Endothelial cell of umbilical vein (primary cell): ENCODE results near the gene ZEB1. TPM values are rescaled to one million over a fixed set of nuclear protein-coding genes. Genes with fewer than 3 reads are reported as not detected.

ENCODE experiments used
- BruUV-seq: library from RNA; stranded (reverse); fragments of 400-500 nt; replicated peaks from 2 replicates; lab custom pipeline; 2021; lab: Mats Ljungman, UMichigan
- CTCF ChIA-PET: fragments of 300-600, 350-600 bp; sonication (Branson Sonifier 250); formaldehyde crosslinking; loops from one replicate; lab custom pipeline; 2021; ENCODE audit warnings: antibody characterized with exemption, inconsistent platforms; lab: Charles Lee
- POLR2A ChIA-PET: fragments of 300-600, 350-600 bp; sonication (Branson Sonifier 250); formaldehyde crosslinking; loops from one replicate; lab custom pipeline; 2021; ENCODE audit warnings: antibody characterized with exemption, inconsistent platforms; lab: Charles Lee
- DNase-seq: peaks from one replicate; pipeline ENCODE4 v3.0.0-alpha.2; 2011; ENCODE audit warnings: low read depth, low spot score
- FAIRE-seq: peaks from 2 replicates; lab custom pipeline; 2011; peaks lifted over from hg19 to GRCh38; lab: Jason Lieb, UNC
- H2AFZ ChIP-seq: 2 replicates; pipeline ENCODE4 v1.6.0; 2012; ENCODE audit warnings: low read depth, low read length, control low read depth, inconsistent platforms
- H3K27ac ChIP-seq: 2 replicates; pipeline ENCODE4 v1.5.1; 2011; ENCODE audit warnings: low read depth, mild to moderate bottlenecking, control low read depth, low read length, moderate library complexity; ENCODE audit not compliant: insufficient read depth
- H3K27me3 ChIP-seq, 2 experiments: 2 replicates each; pipeline versions ENCODE4 v1.6.0 to v1.6.1; 2011; ENCODE audit warnings: low read length in 2 of 2, mixed read lengths in 1 of 2; ENCODE audit not compliant: control insufficient read depth in 2 of 2, insufficient read depth in 2 of 2
- H3K36me3 ChIP-seq, 2 experiments: 2 replicates in 1 of 2; 3 replicates in 1 of 2; pipeline ENCODE4 v1.5.1; 2011; ENCODE audit warnings: low read length in 2 of 2, mild to moderate bottlenecking in 1 of 2, moderate library complexity in 1 of 2; ENCODE audit not compliant: control insufficient read depth in 2 of 2, insufficient read depth in 2 of 2; ENCODE audit errors: extremely low read depth in 1 of 2
- H3K4me1 ChIP-seq: 3 replicates; pipeline ENCODE4 v1.5.1; 2011; ENCODE audit warnings: mild to moderate bottlenecking, low read length; ENCODE audit not compliant: control insufficient read depth, insufficient read depth; ENCODE audit errors: extremely low read depth
- H3K4me2 ChIP-seq: 2 replicates; pipeline ENCODE4 v1.6.1; 2011; ENCODE audit warnings: low read length, control low read depth, mixed read lengths; ENCODE audit not compliant: insufficient read depth
- H3K4me3 ChIP-seq, 3 experiments: fragments of 200-600 bp in 1 of 3; sonication (generic), shearing (Covaris generic) in 1 of 3; replicated peaks in 1 of 3; 2 replicates each; pipeline ENCODE4 v1.5.1; 2011 to 2016; ENCODE audit warnings: control low read depth in 3 of 3, low read length in 3 of 3, mild to moderate bottlenecking in 2 of 3, inconsistent platforms in 1 of 3, low read depth in 1 of 3, moderate library complexity in 1 of 3; ENCODE audit not compliant: insufficient read depth in 1 of 3
- H3K79me2 ChIP-seq: 2 replicates; pipeline ENCODE4 v1.6.0; 2012; ENCODE audit warnings: low read length, inconsistent platforms; ENCODE audit not compliant: control insufficient read depth, insufficient read depth
- H3K9ac ChIP-seq: replicated peaks from 2 replicates; pipeline ENCODE3; 2011; ENCODE audit warnings: low read length, control low read depth; ENCODE audit not compliant: insufficient read depth; ENCODE audit errors: extremely low read depth
- H3K9me1 ChIP-seq: replicated peaks from 3 replicates; pipeline ENCODE4 v1.6.0; 2011; ENCODE audit warnings: mild to moderate bottlenecking, low read length; ENCODE audit not compliant: control insufficient read depth, insufficient read depth; ENCODE audit errors: extremely low read depth
- H3K9me3 ChIP-seq: replicated peaks from 2 replicates; pipeline ENCODE4 v1.5.1; 2012; ENCODE audit warnings: low read length, inconsistent platforms; ENCODE audit not compliant: control insufficient read depth, insufficient read depth
- H4K20me1 ChIP-seq: replicated peaks from 2 replicates; pipeline ENCODE3; 2011; ENCODE audit warnings: mild to moderate bottlenecking, low read length; ENCODE audit not compliant: control insufficient read depth, insufficient read depth; ENCODE audit errors: extremely low read depth
- EZH2 ChIP-seq: IDR thresholded peaks from 2 replicates; pipeline ENCODE4 v1.6.1; 2012; ENCODE audit warnings: borderline replicate concordance, low read depth, mild to moderate bottlenecking, moderate library complexity, low read length, inconsistent platforms; ENCODE audit not compliant: severe bottlenecking
- FOS ChIP-seq: IDR thresholded peaks from 2 replicates; pipeline ENCODE4 v1.6.1; 2011; ENCODE audit warnings: mild to moderate bottlenecking, low read length, moderate library complexity, borderline replicate concordance; ENCODE audit not compliant: insufficient read depth
- GATA2 ChIP-seq: IDR thresholded peaks from 2 replicates; pipeline ENCODE4 v1.7.0; 2011; ENCODE audit warnings: low read depth, mild to moderate bottlenecking, moderate library complexity, mixed read lengths, low read length; ENCODE audit not compliant: insufficient read length, insufficient read depth
- JUN ChIP-seq: IDR thresholded peaks from 2 replicates; pipeline ENCODE4 v1.6.1; 2011; ENCODE audit warnings: borderline replicate concordance, low read depth; ENCODE audit not compliant: insufficient read length, insufficient read depth
- MYC ChIP-seq: IDR thresholded peaks from one replicate; pipeline ENCODE4 v1.6.1; 2011; ENCODE audit warnings: mild to moderate bottlenecking, low read depth, low read length
- POLR2A ChIP-seq: IDR thresholded peaks from 2 replicates; pipeline ENCODE4 v1.6.1; 2012; ENCODE audit warnings: low read depth, mild to moderate bottlenecking, control low read depth, low read length
- POLR2AphosphoS5 ChIP-seq: IDR thresholded peaks from 2 replicates; pipeline ENCODE4 v1.6.1; 2012; ENCODE audit warnings: low read depth, mild to moderate bottlenecking, control low read depth, low read length, moderate library complexity; ENCODE audit not compliant: insufficient read depth
- dilution Hi-C: fragments of 300-500 bp; cut with MboI; formaldehyde crosslinking; loops from one replicate; pipeline ENCODE4 v1.15.0; 2019; ENCODE audit warnings: low sequenced_read_pairs; ENCODE audit not compliant: extremely low pct_ligation_motif_present
- intact Hi-C: fragments of 100-400 bp; cut with micrococcal nuclease; formaldehyde crosslinking; loops from one replicate; pipeline ENCODE4 v1.10.0; 2022
- polyA plus RNA-seq, 4 experiments: library from polyadenylated mRNA; depleted of rRNA in 3 of 4; stranded (reverse) in 3 of 4; unstranded in 1 of 4; fragments of >200 nt; gene quantifications; 2 replicates each; pipeline versions ENCODE4 v1.2.1 to v1.2.3, GENCODE V29; 2011 to 2012; ENCODE audit warnings: missing spikeins in 1 of 4
- total RNA-seq: library from RNA; stranded (reverse); gene quantifications from 2 replicates; pipeline ENCODE4 v1.2.3, GENCODE V29; 2021
- TF ChIP-seq, protein P1 (sequence below): IDR thresholded peaks from 2 replicates; pipeline ENCODE4 v1.6.1; 2011; ENCODE audit not compliant: insufficient read depth, insufficient read length

Gene ZEB1
- total and polyA plus RNA-seq, 2 donors (not counting 3 experiments of a cell fraction or from before 2014, with no cell fraction given), result 19.8 to 130 TPM

GRCh38 chr10:31458974-31459373, 140.0 kb downstream of the ZEB1 start:
- dilution Hi-C loops (no loop called here), intact Hi-C loops (no loop called here)
- TF ChIP-seq POLR2AphosphoS5 (no peak), JUN (no peak), EZH2 (no peak), GATA2 (no peak), MYC (no peak), FOS (no peak), POLR2A (no peak)
- TF ChIP-seq, protein P1, sequence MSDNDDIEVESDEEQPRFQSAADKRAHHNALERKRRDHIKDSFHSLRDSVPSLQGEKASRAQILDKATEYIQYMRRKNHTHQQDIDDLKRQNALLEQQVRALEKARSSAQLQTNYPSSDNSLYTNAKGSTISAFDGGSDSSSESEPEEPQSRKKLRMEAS, result no peak
- Histone ChIP-seq H3K79me2 (peaks cover 73% of the 10 kb centered on the region), H3K27me3 (no peaks in the 10 kb centered on the region), H4K20me1 (peaks cover 11% of the 10 kb centered on the region), H2AFZ (no peak overlapping the region), H3K9me3 (no peaks in the 10 kb centered on the region), H3K4me1 (no peaks in the 10 kb centered on the region), H3K4me2 (no peak overlapping the region), H3K9me1 (no peaks in the 10 kb centered on the region), H3K9ac (no peak overlapping the region), H3K4me3 (no peak overlapping the region), H3K27ac (no peak overlapping the region), H3K36me3 (peaks cover 4 to 16% of the 10 kb centered on the region in 2 experiments)
- DNase-seq, result no peak
- CTCF ChIA-PET, result interaction anchor here (2.3 kb wide), 1 partner anchor 32 kb away, joined by 6 read pairs; no protein-coding TSS in a partner anchor
- POLR2A ChIA-PET, result no interaction called here
- BruUV-seq, result no TSS peak
- FAIRE-seq, result no peak

- ChIA-PET CTCF (interaction anchor here (1.7 kb wide), 1 partner anchor 23 kb away, joined by 3 read pairs; no protein-coding TSS in a partner anchor), POLR2A (no interaction called here)
- H3K9me1 ChIP-seq, result no peaks in the 10 kb centered on the region
- no peaks in the 10 kb centered on the region for H3K4me1 ChIP-seq
- H3K9ac ChIP-seq, result no peak overlapping the region
- dilution Hi-C loops, result no loop called here
- peaks cover 4 to 21% of the 10 kb centered on the region in 2 experiments for H3K36me3 ChIP-seq
- peaks cover 11% of the 10 kb centered on the region for H4K20me1 ChIP-seq
- no peak for TF ChIP-seq JUN
- DNase-seq (no peak), FAIRE-seq (no peak)
- no peaks in the 10 kb centered on the region for H3K27me3 ChIP-seq
- no peak overlapping the region for H3K4me2 ChIP-seq
- no peak overlapping the region for H3K27ac ChIP-seq
- H3K9me3 ChIP-seq, result no peaks in the 10 kb centered on the region
- peaks cover 68% of the 10 kb centered on the region for H3K79me2 ChIP-seq
- no TSS peak for BruUV-seq
- intact Hi-C loops, result no loop called here
- no peak overlapping the region for H2AFZ ChIP-seq
- H3K4me3 ChIP-seq, result no peak overlapping the region
Observed at GRCh38 chr10:31460242-31460641, 141.2 kb downstream of the ZEB1 start.
